ENCODE measurements around the gene CACNA1E. TPM values are rescaled to one million over a fixed set of nuclear protein-coding genes. Genes with fewer than 3 reads are reported as not detected.
"Not testable (repeated sequence)": the region's sequence is repeated elsewhere in the genome, so short reads cannot be mapped to it uniquely, and the experiment has no call there.

CACNA1E gene
- total RNA-seq, 1 donor from 2014 or later: 0.06 TPM

DNA sequence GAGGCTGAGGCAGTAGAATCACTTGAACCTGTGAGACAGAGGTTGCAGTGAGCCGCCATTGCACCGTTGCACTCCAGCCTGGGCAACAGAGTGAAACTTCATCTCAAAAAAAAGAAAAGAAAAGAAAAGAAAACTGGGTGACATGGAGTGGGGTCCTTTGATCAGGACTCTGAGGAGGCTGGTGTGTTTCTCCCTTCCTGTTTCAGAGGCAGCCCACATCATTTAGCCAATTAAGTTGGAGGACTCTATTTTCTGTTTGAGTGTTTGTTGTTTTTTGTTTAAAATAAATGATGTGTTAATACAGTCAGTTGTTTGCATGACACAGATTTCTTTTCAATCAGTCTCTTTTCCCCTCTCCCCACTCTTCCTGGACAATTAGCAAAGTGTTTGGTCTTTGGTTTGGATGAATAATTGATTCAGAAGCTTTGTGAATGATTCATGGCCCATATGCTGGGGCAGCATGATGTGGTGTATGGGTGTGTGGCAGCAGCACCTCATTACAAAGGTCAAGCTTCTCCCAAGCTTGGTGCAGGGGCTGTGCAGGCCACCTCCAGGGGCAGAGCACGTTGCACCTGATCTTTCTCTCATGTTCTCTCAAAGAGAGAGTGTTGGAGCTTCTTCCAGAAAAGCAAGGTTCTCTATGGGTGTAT is 48.8 kb downstream of the CACNA1E start:
- intact Hi-C loops (cut with DNase I): no loop called here
- H3K27ac ChIP-seq: no peak overlapping the region
- no peak overlapping the region for H3K4me3 ChIP-seq
- TF ChIP-seq, protein P1, sequence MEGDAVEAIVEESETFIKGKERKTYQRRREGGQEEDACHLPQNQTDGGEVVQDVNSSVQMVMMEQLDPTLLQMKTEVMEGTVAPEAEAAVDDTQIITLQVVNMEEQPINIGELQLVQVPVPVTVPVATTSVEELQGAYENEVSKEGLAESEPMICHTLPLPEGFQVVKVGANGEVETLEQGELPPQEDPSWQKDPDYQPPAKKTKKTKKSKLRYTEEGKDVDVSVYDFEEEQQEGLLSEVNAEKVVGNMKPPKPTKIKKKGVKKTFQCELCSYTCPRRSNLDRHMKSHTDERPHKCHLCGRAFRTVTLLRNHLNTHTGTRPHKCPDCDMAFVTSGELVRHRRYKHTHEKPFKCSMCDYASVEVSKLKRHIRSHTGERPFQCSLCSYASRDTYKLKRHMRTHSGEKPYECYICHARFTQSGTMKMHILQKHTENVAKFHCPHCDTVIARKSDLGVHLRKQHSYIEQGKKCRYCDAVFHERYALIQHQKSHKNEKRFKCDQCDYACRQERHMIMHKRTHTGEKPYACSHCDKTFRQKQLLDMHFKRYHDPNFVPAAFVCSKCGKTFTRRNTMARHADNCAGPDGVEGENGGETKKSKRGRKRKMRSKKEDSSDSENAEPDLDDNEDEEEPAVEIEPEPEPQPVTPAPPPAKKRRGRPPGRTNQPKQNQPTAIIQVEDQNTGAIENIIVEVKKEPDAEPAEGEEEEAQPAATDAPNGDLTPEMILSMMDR (IDR thresholded peaks at IDR 0.05): no peak
- H3K36me3 ChIP-seq: no peaks in the 10 kb centered on the region
- no peaks in the 10 kb centered on the region for H3K4me1 ChIP-seq
- no peaks in the 10 kb centered on the region for H3K9me3 ChIP-seq
- peaks cover 4% of the 10 kb centered on the region for H3K27me3 ChIP-seq
- DNase-seq (no peak), ATAC-seq (no peak)

DNA sequence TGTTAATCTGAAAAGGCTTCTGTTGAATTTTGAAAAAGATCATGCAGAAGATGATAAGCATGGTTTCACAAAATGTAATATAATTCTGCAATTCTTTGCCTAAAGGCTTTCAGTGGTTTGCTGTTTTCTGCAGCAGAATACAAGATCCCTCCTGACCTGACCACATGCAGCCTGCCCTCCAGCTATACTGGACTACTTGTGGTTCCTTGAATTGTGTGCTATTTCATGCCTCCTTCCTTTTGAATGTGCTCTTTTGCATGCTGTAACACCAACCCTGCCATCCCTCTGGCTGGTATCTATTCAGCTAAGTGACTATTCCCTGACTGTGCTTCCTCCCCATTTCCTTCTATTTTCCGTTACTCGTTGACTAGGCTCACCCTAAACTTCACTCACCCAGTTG is 55.5 kb downstream of the CACNA1E start:
- no peaks in the 10 kb centered on the region for H3K9me3 ChIP-seq
- peaks cover 4% of the 10 kb centered on the region for H3K27me3 ChIP-seq
- no peaks in the 10 kb centered on the region for H3K4me1 ChIP-seq
- intact Hi-C loops (cut with DNase I): no loop called here
- no peak overlapping the region for H3K4me3 ChIP-seq
- H3K36me3 ChIP-seq: no peaks in the 10 kb centered on the region
- no peak overlapping the region for H3K27ac ChIP-seq
- DNase-seq (no peak), ATAC-seq (no peak)
- TF ChIP-seq, protein P1 (IDR thresholded peaks at IDR 0.05): no peak

DNA sequence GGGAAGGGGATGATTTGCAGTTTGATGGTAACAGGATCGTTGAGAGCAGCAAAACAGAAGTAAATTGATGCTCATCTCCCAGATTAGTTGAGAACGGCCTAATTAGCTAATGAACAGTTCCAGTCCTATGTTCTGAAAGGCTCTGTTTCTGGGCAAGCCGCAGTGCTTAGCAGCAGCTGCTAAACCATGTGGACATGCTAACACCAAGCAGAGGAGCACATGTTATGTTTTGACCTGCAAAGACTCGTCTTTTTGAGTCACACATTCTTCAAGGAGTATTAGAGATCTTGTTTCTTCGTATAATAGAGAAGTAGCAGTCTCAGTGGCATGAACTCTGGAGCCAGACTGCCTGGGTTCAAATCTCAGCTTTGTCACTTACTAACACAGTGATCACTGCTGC is 58.1 kb downstream of the CACNA1E start:
- Histone ChIP-seq H3K4me1 (no peaks in the 10 kb centered on the region), H3K27me3 (peaks cover 4% of the 10 kb centered on the region), H3K27ac (no peak overlapping the region), H3K36me3 (no peaks in the 10 kb centered on the region), H3K9me3 (no peaks in the 10 kb centered on the region), H3K4me3 (no peak overlapping the region)
- DNase-seq (no peak), ATAC-seq (no peak)
- intact Hi-C loops (cut with DNase I): no loop called here
- TF ChIP-seq, protein P1 (IDR thresholded peaks at IDR 0.05): no peak

DNA sequence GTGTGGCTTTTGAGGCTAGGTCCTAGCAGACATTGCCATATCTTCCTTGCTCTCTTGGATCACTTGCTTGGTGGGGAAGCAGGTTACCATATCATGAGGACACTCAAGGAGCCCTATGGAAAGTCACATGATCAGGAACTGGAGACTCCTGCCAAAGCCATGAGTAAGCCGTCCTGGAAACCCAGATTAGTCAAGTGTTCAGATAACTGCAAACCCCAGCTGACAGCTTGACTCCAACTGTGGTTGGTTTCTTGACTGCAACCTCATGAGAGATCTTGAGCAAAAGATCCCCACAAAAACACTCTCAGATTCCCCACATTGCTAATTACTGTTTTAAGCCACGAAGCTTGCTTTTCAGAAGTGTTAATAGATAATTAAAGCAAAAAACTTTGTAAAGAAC is 58.6 kb downstream of the CACNA1E start:
- Histone ChIP-seq H3K27me3 (no peaks in the 10 kb centered on the region), H3K9me3 (no peaks in the 10 kb centered on the region), H3K4me3 (no peak overlapping the region), H3K27ac (no peak overlapping the region), H3K36me3 (no peaks in the 10 kb centered on the region), H3K4me1 (no peaks in the 10 kb centered on the region)
- no peak for DNase-seq
- peak; percentile 69 for ATAC-seq
- intact Hi-C loops (cut with DNase I): no loop called here
- TF ChIP-seq, protein P1 (IDR thresholded peaks at IDR 0.05): no peak

DNA sequence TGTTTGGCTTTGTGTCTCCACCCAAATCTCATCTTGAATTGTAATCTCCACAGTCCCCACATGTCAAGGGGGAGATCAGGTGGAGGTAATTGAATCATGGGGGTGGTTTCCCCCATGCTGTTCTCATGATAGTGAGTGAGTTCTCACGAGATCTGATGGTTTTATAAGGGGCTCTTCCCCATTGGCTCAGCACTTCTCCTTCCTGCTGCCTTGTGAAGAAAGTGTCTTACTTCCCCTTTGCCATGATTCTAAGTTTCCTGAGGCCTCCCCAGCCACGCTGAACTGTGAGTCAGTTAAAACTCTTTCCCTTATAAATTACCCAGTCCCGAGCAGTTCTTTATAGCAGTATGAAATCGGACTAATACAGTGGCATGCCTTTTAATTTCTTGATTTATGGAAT is 59.1 kb downstream of the CACNA1E start:
- ATAC-seq; intact Hi-C loops (cut with DNase I): not testable (repeated sequence)

DNA sequence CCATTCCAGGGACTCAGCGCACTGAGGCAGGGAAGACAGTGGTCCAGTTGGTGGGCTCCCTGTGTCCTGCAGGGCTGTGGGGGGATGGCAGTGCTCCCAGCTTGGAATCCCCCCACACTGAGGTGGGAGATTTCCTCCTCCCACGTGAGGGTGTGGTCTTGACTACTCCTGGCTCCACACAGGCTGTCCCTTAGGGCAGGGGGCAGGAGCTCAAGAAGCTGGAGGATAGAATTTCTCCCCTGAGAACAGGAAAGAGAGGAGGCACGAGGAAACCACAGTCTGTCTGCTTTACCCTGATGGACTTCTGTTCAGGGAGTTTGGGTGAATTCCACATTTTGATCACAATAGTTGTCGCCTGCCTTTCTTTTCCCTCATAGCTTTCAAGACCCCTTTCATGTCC is 62.1 kb downstream of the CACNA1E start:
- DNase-seq (no peak), ATAC-seq (no peak)
- Histone ChIP-seq H3K27ac (no peak overlapping the region), H3K27me3 (no peaks in the 10 kb centered on the region), H3K4me3 (no peak overlapping the region), H3K9me3 (no peaks in the 10 kb centered on the region), H3K36me3 (no peaks in the 10 kb centered on the region), H3K4me1 (no peaks in the 10 kb centered on the region)
- TF ChIP-seq, protein P1 (IDR thresholded peaks at IDR 0.05): no peak
- intact Hi-C loops (cut with DNase I): no loop called here

More for the DNA sequence above, 59.1 kb downstream of the CACNA1E start:
- DNase-seq, H3K9me3 ChIP-seq, H3K4me1 ChIP-seq, H3K4me3 ChIP-seq, H3K27me3 ChIP-seq, H3K27ac ChIP-seq, H3K36me3 ChIP-seq: not testable (repeated sequence)
